GM12801 (cell line): Measurements from ENCODE around the gene FRMD4B.

Experiments used
- TF ChIP-seq, protein P1 (sequence below): IDR thresholded peaks from one replicate; pipeline ENCODE4 v1.5.1; 2011; ENCODE audit warnings: control low read depth; ENCODE audit not compliant: insufficient read length; ENCODE audit errors: extremely low read depth

FRMD4B gene

DNA sequence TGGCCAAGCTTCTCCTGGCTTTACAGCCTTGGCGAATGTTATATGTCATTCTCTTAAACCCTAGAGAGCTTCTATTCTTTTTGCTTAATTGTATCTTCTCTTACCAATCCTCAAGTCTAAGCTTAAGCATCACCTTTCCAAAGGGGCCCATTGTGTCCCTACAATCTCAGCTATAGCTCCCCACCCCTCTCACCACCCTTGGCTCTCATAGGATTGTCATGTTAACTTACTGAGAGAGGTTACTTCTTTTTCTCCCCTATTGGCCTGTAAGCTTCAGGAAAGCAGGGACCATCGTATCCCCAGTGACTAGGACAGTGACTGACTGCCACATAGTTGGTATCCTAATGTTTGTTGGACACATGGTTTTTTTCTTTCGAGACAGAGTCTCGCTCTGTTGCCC, 220.1 kb downstream of the FRMD4B start:
- TF ChIP-seq, protein P1, sequence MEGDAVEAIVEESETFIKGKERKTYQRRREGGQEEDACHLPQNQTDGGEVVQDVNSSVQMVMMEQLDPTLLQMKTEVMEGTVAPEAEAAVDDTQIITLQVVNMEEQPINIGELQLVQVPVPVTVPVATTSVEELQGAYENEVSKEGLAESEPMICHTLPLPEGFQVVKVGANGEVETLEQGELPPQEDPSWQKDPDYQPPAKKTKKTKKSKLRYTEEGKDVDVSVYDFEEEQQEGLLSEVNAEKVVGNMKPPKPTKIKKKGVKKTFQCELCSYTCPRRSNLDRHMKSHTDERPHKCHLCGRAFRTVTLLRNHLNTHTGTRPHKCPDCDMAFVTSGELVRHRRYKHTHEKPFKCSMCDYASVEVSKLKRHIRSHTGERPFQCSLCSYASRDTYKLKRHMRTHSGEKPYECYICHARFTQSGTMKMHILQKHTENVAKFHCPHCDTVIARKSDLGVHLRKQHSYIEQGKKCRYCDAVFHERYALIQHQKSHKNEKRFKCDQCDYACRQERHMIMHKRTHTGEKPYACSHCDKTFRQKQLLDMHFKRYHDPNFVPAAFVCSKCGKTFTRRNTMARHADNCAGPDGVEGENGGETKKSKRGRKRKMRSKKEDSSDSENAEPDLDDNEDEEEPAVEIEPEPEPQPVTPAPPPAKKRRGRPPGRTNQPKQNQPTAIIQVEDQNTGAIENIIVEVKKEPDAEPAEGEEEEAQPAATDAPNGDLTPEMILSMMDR: no peak

DNA sequence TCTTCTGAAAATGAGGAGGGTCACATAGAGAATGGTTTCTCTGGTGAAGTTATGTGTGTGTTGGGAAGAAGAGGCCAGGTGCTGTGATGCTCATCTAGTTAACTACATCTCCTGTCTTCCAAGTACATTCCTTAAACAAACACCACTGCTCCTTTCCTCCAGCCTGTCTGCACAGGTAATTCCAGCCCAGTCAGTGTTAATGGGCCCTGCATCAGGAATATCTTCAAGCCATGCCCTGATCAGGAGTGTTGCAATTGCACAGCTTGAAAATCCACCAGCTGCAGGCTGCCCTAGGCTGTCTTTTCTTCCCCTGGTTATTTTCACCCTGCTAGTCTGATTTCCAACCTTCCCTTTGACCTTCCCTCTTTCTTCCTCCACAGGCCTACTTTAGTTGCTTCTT, 221.6 kb downstream of the FRMD4B start:
- TF ChIP-seq, protein P1: no peak

DNA sequence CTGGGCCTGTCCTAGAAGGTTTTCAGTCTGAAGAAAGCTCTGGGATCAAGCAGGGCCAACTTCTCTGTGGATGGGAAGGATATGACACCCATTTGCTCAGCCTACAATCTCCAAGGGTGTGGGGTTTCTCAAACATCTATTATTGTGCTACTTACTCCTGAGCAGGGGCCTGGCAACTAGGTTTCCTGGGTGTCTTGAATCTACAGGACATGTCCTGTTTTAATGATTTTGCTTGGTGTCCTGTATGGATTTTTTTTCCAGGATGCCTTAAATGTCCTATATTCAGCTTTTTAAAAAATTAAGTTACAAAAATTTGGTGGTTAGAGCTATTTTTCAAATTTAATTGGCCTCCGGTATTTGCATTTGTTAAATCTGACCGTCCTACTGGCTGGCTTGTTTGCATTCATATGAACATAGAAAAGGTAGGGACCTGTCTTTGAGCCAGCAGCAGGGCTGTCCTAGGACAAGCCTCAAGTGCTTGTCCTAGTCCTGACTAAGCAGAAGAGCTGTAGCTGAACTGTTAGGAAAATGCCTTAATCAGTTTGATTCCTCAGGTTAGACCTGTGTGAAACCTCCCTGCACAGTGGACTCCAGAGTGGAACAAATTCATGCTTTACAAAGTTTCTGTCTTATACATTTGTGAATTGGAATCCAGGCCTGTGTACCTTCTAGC, 223.4 kb downstream of the FRMD4B start:
- TF ChIP-seq, protein P1: no peak

DNA sequence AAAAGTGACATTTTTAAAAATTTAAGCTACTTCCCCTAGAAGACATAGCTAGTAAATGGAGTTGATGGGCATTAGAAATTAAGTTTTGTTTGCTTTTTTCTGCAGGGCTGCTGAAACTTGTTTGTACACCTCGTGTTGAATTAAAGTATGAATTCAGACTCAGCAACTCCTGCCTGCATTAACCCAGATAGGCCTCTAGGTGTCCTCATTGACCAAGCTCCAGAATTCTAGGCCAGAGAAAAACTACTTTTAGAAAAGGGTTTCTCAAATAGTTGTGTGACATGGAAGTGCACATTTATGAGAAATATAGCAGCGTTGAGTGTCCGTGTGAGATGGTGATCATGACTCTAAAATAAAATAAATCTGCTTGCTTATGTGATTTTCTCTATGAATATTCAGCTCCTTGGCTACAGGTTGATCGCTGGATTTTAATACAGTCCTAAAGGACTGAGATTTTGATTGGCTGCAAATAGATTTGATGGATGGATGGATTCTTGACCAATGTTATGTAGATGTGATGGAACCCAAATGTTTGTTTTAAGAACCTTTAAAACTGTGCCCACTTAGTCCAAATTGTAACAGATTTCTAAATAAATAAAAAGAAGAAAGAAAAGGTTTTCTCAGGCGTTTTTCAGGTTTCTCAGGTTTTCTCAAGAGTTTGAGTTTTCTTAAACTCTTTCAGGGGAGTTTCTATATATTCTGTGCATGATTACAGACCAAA, 224.1 kb downstream of the FRMD4B start:
- TF ChIP-seq, protein P1: no peak

DNA sequence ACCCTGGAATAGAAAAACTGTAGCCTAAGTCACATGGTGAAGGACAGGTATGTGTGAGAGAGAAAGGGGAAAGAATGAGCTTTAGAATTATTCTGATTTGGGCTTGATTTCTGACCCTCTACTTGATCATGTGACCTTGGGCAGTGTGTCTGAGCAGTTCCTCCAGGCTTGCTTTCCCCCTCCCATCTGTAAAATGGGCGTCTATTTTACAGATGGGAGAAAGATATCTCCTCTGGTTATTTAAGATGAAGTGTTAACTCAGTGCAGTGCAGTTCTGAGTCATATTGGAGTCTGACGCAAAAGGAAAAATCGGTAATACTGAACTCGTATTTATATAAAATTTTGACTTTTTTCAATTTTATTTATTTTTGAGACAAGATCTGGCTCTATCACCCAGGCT, 225.4 kb downstream of the FRMD4B start:
- TF ChIP-seq, protein P1: no peak

DNA sequence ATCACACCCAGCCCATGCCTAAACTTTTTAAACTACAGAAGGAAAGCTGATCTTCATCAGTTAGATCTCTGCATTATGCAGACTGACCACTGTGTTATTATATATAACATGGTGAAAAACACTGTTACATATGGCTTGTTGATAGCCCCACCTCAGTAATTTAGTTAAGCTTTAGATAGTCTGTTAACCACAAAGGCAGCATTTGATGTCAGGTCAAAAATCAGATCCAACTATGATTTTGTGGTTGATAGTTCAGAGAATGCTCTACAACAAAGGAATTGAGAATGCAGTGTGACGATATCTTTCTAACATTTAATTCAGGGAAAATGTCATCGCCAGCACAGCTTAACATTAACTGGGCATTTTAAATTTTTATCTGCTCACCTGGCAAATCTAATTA, 225.8 kb downstream of the FRMD4B start:
- TF ChIP-seq, protein P1: no peak

DNA sequence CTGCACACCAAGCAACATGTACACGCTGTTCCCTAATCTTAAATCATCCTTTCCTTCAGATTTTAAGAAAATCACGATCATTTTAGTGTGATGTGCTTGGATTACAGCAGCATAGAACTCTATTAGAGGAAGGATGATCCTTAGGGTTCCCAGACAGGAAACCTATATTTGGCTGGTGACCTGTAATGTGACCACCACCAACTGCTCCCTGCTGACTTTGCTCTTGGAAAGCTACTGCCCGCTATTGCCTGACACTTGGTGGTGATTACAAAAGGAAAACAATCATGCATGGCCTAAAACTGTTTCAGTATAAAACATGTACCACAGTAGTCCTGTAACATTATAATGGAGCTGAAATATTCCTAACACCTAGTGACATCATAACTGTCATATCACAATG, 236.3 kb downstream of the FRMD4B start:
- TF ChIP-seq, protein P1: no peak
